Activated T-cell treated with anti-CD3 and anti-CD28 coated beads, Interleukin-2, amount 50 U/mL, for 1 hour (primary cell): ENCODE data around the gene GALNT15.

ENCODE experiments used
- DNase-seq: peaks from one replicate; pipeline ENCODE4 v3.0.0-alpha.2; 2020

GALNT15 gene

GRCh38 chr3:16168211-16168610, 6.3 kb upstream of the GALNT15 start:
- DNase-seq: no peak

GRCh38 chr3:16171009-16171408, 3.5 kb upstream of the GALNT15 start:
- DNase-seq: no peak

GRCh38 chr3:16171825-16172224, 2.7 kb upstream of the GALNT15 start:
- DNase-seq: no peak

GRCh38 chr3:16173283-16174025, 1.0 kb upstream of the GALNT15 start:
- no peak for DNase-seq

GRCh38 chr3:16174026-16174355, 489 bp upstream of the GALNT15 start:
- no peak for DNase-seq

GRCh38 chr3:16174976-16175901, 759 bp downstream of the GALNT15 start:
- DNase-seq: no peak

GRCh38 chr3:16176391-16177030, 2.0 kb downstream of the GALNT15 start:
- no peak for DNase-seq

GRCh38 chr3:16177382-16177781, 2.9 kb downstream of the GALNT15 start:
- DNase-seq: no peak

GRCh38 chr3:16177962-16178627, 3.6 kb downstream of the GALNT15 start:
- DNase-seq: peak; percentile 66

- DNase-seq: no peak
Measured at GRCh38 chr3:16178628-16178988, 4.1 kb downstream of the GALNT15 start.

GRCh38 chr3:16179261-16179660, 4.8 kb downstream of the GALNT15 start:
- no peak for DNase-seq

GRCh38 chr3:16179771-16180736, 5.6 kb downstream of the GALNT15 start:
- no peak for DNase-seq

- DNase-seq: no peak
Measured at GRCh38 chr3:16180737-16181134, 6.3 kb downstream of the GALNT15 start.

GRCh38 chr3:16181361-16181760, 6.9 kb downstream of the GALNT15 start:
- no peak for DNase-seq

GRCh38 chr3:16182183-16182582, 7.7 kb downstream of the GALNT15 start:
- DNase-seq: no peak

GRCh38 chr3:16182612-16183011, 8.1 kb downstream of the GALNT15 start:
- DNase-seq: no peak

- DNase-seq: no peak
Measured at GRCh38 chr3:16183082-16183481, 8.6 kb downstream of the GALNT15 start.

GRCh38 chr3:16183601-16184270, 9.3 kb downstream of the GALNT15 start:
- no peak for DNase-seq

GRCh38 chr3:16186086-16186485, 11.6 kb downstream of the GALNT15 start:
- DNase-seq: no peak

GRCh38 chr3:16186565-16186964, 12.1 kb downstream of the GALNT15 start:
- no peak for DNase-seq

- DNase-seq: no peak
Measured at GRCh38 chr3:16187213-16187790, 12.8 kb downstream of the GALNT15 start.
